ENCODE data around the gene CHST7.

- TF ChIP-seq CTCF (IDR thresholded peaks at IDR 0.05) (no peak), EZH2 (IDR thresholded peaks at IDR 0.05; ENCODE audit: borderline replicate concordance, insufficient read depth, low read depth, low read length, poor library complexity, severe bottlenecking) (no peak)
Measured at GRCh38 chrX:46587158-46587557, 13.6 kb downstream of the CHST7 start.
